ENCODE measurements around the gene INTS4.

DNA sequence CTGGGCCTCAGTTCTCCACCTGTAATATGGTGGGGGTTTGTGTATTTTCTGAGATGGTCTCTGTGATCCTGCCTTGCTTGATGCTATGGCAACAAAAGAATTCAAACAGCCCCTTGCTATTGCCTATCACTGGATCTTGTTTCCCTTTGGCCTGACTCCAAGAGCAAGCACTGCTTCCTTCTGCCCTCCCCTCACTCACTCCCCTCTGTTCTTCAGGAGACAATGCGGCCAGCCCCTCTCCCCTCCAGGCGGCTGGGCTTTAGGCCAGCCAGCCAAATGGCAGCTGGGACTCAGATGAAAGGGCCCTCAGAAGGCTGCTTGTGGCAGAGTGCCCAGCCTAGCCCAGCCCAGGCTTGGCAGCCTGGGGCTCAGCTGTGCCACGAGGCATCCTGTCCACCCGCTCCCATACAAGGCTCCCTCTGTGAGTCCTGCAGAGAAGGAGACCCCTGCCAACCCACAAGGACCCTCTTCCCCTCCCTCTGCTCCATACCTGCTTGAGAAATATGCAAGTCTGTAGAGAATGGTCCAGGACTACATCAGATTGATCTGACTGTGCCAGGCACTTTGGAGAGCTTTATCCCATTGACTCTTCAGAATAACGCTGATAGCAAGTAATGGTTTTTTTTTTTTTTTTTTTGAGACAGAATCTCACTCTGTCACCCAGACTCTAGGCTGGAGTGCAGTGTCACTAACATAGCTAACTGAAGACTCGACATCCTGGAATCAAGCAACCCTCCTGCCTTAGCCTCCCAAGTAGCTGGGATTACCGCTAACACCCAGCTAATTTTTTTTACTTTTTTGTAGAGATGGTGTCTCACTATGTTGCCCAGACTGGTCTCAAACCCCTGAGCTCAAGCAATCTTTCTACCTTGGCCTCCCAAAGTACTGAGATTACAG is 36.2 kb upstream of the INTS4 start:
- TF ChIP-seq ZNF214 (tag by site-specific recombination; IDR thresholded peaks at IDR 0.05; ENCODE audit: borderline replicate concordance), result no peak
- TF ChIP-seq ZNF560 (tag by site-specific recombination; IDR thresholded peaks at IDR 0.05; ENCODE audit: borderline replicate concordance), result no peak
- TF ChIP-seq, protein P1, sequence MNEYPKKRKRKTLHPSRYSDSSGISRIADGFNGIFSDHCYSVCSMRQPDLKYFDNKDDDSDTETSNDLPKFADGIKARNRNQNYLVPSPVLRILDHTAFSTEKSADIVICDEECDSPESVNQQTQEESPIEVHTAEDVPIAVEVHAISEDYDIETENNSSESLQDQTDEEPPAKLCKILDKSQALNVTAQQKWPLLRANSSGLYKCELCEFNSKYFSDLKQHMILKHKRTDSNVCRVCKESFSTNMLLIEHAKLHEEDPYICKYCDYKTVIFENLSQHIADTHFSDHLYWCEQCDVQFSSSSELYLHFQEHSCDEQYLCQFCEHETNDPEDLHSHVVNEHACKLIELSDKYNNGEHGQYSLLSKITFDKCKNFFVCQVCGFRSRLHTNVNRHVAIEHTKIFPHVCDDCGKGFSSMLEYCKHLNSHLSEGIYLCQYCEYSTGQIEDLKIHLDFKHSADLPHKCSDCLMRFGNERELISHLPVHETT (tag by site-specific recombination; IDR thresholded peaks at IDR 0.05), result no peak
- TF ChIP-seq, protein P2, sequence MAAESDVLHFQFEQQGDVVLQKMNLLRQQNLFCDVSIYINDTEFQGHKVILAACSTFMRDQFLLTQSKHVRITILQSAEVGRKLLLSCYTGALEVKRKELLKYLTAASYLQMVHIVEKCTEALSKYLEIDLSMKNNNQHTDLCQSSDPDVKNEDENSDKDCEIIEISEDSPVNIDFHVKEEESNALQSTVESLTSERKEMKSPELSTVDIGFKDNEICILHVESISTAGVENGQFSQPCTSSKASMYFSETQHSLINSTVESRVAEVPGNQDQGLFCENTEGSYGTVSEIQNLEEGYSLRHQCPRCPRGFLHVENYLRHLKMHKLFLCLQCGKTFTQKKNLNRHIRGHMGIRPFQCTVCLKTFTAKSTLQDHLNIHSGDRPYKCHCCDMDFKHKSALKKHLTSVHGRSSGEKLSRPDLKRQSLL (tag by site-specific recombination; IDR thresholded peaks at IDR 0.05), result no peak
- no peak for TF ChIP-seq ZBTB7A (tag by site-specific recombination; IDR thresholded peaks at IDR 0.05; ENCODE audit: low read depth)
